ENCODE data around the gene MAP10.

The MAP10 gene

DNA sequence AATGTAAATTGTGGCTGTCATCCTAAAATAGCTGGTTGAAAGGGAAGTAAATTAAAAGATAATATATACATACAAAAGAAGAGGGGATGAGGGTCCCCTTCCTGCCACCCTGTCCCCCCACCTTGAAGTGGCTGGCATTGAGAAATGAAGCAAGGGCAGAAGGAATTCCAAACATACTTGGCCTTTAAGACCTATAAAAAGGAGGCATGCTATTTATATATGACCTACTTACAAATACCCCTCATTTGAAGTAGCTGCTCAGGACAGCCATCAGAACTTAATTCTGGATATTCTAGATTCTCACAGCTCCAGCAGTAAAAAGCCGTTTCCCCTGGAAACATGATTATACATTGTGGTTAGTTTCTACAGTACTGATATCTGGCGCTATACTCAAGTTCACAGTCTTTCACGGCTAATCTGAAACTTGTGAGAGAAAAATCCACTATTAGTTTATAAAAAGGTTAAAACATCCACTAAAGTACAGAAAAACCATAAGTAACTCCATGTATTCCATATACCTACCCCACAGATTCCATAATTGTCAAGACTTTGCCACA is 9.6 kb upstream of the MAP10 start:
- DNase-seq (ENCODE audit: low spot score) = no peak

DNA sequence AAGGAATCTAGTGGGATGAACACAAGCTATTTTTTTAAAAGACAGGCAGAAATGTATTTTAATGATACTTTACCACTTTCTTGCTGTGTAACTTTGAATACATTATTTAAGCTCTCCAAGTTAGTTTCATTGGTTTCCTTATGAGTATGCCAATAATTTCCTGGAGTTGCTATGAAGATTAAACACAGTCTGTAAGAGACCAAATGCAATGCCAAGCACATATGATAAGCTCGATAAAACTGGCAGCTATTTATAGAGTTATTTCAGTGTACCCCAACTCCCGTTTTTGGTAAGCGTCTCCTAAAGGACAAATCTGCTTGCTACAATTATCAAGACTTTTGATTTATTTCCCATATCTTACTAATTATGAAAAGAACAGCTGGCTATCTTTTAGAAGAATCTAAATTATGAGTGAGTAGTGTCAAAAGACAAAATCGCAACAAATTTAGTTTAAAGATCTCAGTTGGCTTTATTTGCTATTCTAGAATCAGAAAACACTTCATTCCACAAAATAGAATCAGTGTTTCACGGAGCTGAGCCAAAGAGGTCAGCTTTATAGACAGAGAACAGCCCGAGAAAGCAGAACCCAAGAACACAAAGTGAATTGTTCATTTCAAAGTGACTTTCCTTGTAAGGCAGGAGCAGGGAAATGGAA is 7.2 kb upstream of the MAP10 start:
- DNase-seq (ENCODE audit: low spot score) = no peak

DNA sequence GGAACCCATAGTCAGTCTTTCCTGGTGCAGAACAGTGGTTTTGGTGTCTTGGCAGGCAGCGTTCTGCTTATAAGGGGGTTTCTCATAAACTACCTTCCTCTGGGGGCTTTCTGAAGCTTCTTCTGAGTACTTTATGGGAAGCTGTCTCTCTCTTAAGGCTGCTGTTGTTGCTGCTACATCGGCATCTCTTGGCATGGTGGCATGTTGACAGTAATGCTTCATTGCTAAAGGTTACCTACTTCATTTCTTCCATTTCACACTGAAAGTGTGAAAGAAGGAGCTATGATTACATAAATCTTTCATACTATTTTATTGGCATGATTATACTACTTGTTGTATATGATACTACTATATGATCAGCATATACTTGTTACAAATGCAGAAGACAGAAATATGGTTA is 6.3 kb upstream of the MAP10 start:
- DNase-seq (ENCODE audit: low spot score) = no peak

DNA sequence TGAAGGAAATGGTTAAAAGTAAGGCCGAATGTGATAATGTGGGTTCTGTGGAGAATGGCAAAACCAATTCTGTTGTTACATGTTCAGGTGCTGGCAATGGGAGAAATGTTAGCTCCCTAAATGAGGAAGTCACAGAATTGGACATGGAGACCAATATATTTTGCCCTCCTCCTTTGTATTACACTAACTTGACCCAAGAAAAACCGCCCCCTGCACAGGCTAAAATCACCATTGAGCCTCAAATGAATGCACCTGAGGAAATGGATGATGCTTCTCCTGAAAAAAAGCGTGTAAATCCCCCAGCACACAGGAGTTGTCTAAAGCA is 932 bp downstream of the MAP10 start:
- no peak for DNase-seq (ENCODE audit: low spot score)

DNA sequence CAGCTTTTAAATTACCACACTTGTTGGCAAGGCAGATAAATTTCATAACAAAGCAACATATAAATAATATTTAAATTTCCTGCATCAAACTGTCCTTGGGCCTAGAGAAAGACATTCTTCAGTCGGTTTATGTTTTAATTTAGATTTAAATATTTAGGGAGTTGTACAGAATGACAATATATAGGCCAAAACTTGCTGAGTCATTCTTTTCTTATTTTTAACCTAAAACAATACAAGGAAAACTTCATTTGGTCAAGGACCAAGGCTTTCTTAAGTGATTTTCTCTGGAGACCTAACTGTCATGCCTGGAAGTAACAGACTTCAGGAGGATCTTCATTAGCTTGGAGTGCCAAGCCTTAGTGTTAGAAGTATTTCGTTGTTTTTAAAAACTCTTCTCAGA is 5.6 kb downstream of the MAP10 start:
- DNase-seq (ENCODE audit: low spot score) = no peak

DNA sequence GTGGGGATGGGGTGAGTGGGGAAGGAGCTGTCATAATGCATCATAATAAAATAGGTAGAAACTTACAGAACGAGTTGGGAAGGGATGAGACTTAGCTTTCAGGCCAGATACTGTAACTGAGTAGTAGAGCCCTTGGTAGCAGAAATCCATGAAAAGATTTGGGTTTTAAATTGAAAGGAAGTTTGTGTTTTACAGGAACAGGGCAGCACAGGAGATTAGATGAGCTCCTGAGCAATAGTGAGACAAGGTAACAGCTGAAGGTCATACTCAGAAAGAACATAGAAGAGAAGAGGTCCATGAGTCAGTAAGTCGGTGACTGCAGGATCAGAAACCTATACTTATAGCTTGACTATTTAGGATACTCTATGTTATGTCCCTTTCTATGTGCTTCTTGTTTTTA is 7.3 kb downstream of the MAP10 start:
- DNase-seq (ENCODE audit: low spot score) = no peak

DNA sequence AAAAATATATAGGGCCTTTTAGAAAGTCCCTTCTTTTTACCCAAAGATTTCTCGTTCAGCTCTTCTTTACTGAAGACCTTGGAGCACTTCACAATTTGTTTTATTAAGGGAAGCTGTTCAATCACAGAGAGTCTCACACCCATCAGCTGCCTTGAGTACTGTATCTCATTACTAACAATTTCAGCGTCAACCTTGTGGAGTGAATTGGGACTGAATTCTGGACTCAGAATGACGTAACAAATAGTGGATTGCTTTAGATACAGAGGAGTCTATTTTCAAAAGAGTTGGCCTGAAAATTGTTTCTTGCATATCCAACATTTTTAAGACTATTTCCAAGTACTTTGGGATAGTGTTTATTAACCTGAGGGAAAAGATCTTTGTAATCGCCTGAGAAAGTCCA is 7.9 kb downstream of the MAP10 start:
- DNase-seq (ENCODE audit: low spot score) = no peak

DNA sequence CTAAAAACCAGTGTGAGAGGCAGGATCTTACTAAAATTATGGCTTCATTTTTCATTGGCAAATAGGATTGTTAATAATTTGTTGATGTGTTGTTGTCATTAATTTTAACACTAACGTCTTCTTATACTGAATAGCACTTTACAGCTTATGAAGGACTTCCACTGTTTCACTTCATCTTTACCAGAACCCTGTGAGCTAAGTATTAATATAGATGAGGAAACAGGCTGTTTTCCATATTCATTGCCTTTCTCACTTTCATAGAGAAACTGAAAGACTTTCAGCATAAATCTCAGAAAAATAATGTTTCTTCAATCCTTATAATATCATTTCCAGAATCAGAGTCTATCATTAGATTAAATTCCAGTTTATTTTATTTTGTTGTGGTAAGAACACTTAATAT is 8.5 kb downstream of the MAP10 start:
- DNase-seq (ENCODE audit: low spot score) = no peak

DNA sequence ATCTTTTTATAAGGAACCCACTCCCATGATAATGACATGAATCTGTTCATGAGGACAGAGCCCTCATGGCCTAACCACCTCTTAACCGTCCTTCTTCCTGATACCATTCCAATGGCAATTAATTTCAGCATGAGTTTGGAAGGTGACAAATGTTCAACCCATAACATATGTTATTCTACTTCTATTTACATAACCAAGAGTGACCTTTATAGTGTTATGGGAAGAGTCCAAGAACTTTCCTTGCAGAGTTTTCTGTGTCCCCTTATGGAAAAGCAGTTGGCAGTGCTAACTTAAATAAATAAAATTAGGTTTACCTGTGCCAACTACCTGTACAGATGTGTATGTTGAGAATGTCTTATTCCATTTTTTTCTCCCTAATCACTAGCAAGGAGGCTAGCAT is 11.1 kb downstream of the MAP10 start:
- DNase-seq (ENCODE audit: low spot score) = no peak

DNA sequence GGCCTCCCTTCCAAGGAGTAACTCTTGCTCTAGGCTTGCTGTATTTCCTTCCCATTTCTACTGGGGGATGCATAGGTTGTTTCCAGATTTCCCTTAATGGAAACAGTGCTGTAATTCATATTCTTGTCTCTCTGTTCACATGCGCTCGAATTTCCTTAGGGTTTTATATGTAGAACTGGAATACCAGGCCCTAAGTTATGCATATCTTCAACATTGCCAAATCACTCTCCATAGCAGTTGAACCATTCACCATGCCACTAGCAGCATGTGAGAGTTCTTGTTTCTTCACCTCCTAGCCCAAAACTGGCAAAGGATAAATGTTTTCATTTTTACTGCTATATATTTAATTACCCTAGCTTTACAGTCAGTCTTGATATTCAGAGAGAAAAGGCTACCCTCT is 12.8 kb downstream of the MAP10 start:
- no peak for DNase-seq (ENCODE audit: low spot score)

DNA sequence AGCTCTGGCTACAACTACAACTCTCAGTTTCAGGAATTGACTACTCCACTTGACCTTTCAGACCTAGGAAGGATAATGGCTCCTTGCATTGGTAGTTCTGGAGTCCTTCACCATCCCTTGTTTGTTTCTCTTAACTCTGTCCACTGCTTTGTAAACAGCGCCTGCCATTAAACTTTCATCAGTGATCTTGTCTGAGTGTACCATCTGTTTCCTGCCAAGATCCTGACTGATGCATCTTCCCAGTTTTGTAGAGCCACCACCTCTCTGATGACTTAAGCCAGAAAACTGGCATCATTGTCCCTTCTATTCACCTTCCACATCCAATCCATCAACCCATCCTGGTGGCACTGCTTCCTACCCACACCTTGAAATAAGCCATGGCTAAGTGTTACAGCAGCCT is 15.2 kb downstream of the MAP10 start:
- DNase-seq (ENCODE audit: low spot score) = no peak

DNA sequence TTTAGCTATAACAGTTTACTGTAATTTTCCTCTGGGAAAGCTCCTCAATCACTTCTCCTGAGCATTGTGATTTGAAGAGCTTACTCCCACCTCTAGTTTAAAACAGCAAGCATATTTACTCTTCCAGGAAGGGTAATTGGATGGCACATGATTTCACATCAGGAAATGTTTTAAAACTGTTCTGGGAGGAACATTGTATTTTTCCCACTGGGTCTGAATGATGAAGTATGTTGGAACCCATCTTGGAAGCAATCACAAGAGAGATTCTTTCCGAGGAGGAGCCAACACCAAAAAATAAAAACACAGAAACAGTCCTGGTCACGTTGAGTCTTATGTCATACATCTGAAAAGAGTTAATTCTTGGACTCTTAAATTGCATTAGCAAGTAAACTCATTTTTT is 17.3 kb downstream of the MAP10 start:
- DNase-seq (ENCODE audit: low spot score) = no peak

DNA sequence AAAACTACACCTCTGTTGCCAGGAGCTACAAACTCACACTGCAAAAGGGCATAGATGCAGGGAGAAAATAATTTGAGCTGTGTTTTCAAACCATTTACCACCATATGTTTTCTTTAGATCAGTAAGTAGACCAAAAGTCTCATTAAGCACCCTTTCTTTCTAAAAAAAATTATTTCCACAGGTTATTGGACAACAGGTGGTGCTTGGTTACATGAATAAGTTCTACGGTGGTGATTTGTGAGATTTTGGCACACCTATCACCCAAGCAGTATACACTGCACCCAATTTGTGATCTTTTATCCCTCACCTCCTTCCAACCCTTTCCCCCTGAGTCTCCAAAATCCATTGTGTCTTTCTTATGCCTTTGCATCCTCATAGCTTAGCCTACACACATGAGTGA is 21.1 kb downstream of the MAP10 start:
- DNase-seq (ENCODE audit: low spot score) = no peak

DNA sequence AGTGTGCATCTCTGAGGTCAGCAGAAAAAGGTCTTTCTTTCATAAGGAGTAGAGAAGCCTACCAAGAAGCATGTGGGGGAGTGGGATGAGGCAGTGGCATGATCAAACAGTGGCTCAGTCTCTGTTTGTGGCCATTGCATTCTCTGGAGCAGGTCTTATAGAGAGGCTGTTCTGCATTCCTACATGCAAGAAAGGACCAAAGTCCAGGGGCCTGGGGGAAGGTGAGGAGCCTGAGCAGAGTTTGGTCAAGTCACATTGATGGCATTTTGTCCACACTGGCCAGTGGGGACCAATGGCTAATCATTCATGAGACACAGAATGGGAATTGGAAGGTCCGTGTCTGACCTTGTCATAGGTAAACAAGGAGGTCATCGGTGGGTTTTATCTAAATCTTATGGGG is 25.4 kb downstream of the MAP10 start:
- DNase-seq (ENCODE audit: low spot score) = no peak

DNA sequence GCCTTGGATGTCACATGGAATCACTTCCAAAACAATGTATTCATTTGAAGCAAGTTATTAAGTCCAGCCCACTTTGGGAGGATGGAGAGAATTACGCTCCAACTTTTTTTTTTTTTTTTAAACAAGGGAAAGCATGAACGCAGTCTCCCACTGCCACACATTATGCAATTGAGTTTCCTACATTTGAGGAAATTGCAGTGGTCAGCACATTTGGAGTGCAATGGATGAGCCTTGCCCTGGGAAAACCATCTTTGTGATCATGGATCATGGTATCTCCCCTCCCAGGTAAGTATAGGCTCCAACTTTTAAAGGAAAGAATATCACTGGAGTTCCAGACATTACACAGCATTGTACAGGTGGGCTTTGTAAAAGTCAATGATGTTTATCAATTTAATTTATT is 26.7 kb downstream of the MAP10 start:
- no peak for DNase-seq (ENCODE audit: low spot score)

DNA sequence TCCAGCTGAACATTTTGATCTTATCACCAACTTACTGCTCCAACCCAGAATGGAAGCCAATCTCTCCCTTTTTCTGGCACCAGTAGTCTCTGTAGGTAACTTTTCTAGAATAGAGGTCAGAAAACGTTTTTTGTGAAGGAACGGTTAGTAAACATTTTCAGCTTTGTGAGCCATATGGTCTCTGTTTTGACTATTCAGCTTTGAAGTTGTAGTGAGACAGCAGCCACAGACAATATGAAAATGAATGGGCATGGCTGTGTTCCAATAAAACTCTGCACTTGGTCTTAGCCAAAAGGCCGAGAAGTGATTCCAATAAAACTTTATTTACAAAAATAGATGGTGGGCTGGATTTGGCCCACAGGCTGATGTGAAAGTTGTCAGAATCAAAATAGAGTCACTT is 28.9 kb downstream of the MAP10 start:
- DNase-seq (ENCODE audit: low spot score) = no peak

DNA sequence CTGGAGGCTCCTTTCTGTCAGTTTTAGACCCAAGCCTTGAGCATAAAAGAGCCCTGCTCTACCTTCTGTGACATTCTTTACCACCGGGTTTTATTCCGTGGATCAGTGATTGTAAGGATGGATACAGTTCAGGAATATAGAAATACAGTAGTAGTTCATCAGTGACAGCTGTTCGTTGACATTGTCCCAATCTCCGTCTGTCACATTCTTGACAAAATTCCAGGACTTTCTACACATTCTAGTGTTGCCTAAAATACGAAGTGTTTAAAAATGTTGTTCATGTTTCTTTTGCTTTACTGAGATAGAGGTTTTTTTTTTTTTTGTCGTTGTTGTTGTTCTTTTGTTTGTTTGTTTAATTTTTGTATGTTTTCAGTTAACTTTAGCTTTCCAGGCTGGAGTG is 29.9 kb downstream of the MAP10 start:
- no peak for DNase-seq (ENCODE audit: low spot score)

DNA sequence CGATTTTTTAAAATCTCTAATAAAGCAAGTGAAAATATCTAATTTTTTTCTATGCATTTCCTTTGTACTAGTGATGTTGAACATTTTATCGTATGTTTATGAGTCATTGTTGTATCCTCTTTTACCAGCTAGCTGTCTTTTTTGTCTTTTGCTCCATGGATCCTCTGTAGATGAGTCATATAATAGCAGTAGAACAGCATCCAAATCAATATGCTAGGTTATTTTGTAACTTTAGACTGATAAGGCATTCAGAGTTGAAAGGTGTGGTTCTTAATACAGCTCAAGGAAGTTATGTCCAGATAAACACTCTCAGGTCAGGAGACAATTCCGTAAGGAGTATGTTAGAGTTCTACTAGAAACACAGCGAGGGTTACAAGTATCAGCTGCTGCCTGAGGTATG is 31.9 kb downstream of the MAP10 start:
- DNase-seq (ENCODE audit: low spot score) = no peak

DNA sequence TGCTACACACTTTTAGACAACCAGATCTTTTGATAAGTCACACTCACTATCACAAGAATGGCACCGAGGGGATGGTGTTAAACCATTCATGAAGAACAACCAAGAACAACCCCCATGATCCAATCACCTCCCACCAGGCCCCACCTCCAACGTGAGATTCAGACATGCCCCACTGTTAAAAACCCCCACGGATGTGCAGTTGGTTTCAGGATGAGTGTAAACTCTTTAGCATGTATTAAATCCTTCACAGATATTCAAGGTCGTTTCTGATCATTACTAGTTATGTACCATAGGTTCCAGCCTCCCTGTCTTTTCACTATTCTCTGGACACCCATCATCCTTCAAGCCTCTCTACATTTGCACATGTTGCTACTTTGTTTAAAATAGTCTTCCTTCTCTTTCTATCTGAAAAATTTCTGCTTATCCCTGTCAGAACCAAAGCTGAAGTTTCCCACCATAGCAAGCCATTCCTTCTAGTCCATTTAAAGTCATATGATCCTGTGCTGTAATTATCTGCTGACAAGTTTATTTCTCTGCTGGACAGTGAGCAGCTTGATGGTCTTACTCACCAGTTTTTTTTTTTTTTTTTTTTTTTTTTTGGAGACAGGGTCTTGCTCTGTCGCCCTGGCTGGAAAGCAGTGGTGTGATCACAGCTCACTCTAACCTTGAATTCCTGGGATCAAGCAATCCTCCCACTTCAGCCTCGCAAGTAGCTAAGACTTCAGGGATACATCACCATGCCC is 36.8 kb downstream of the MAP10 start:
- DNase-seq (ENCODE audit: low spot score) = no peak

DNA sequence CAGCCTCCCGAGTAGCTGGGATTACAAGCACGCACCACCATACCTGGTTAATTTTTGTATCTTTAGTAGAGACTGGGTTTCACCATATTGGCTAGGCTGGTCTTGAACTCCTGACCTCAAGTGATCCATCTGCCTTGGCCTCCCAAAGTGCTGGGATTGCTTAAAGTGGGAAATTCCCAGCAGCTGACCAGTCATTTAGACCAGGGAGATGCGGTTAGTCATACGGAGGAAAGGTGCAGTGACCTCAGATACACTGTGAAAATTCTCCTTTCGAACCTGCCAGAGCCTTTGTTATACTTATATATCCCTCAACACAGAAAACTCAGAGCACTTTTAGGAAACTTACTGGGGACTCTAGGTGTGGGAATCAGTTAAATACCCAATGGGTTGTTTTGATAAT is 39.6 kb downstream of the MAP10 start:
- no peak for DNase-seq (ENCODE audit: low spot score)

DNA sequence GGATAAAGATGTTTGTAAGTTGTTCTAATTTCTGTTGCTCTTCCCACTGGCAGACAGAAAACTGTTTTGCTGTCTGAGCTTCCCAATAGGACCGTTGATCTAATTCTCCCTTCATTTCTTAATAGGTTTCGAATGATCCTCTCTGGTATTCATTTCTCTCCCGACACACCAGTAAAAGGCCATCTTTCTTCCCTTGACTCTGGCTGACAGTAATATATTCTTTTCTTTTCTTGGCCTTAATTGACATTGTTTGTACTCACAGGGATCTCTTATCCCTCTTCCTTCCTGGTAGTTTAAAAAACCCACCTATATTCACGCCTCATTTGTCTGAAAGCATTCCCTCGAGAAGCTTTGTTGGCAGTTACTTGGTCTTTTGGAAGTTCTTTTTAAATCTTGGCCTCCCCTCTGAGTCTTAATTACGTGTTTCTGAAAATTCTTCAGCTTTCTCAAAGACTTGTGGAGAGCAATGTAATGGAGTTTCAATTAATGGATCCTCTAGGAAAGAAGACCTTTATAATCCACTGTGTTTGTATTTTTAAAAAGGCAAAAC is 40.3 kb downstream of the MAP10 start:
- DNase-seq (ENCODE audit: low spot score) = no peak

DNA sequence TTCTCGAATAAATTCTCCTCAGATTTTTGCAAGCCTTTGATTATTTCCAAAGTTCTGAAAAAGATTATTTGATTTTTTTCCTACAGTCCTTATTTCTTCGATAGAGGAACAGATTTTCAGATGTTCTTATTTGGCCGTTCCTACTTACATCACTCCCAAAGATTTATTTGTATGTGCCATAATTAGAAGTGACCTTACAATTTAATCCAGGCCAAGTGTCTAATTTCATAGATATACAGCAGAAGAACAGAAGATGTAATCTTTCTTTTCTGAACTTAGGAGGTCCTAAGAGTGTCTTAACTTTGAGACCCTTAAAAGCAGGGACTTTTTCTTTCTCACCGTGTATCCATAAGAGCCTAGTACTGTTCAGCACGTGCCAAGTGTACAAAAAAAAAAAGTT is 46.3 kb downstream of the MAP10 start:
- DNase-seq (ENCODE audit: low spot score) = no peak

DNA sequence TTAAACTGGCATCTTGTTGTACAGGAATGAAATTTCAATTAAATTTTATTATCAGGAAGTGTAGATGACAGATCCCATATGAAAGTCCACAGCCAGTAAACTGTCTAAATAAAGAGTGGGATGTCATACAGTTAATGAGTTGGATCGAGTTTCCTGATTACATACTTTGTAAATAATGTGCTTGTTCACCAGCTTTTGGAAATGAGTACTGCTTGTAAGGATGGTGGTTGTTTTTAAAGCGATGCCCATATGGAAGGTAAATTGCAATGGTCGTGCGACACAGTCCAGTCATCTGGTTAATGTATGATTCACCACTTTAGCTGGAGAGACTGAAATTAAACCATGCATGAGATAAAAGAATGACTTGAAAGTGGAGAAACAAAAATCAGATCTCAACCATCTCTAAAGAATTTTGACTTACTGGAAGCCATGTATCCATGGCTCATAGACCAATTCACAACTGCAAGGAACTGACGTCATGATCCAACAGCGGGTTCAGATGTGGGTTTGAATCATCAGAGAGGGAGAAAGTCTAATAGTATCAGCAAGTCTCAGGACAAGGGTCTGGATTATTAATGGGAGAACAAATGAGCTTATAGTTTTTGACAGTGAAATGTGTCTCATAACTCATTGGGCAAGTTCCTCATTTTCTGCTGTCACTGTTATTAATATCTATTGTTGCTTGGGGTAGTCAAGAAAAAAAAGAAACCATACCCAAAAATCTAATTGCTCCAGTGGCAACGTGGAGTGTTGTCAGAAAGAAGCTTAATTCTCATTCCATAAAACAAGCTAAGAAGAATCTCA is 49.0 kb downstream of the MAP10 start:
- peak; percentile 44 for DNase-seq (ENCODE audit: low spot score)

Measured in GM03348 (cell line).